Spleen (tissue), 7 donors: ENCODE measurements around the gene HDGFL3.

ENCODE experiments used
- CTCF ChIP-seq, 11 experiments: fragments of 200-600 bp in 7 of 11; fragments of 450-650 bp in 4 of 11; sonication (generic) in 4 of 11; IDR thresholded peaks in 8 of 11; conservative IDR thresholded peaks in 3 of 11; 1 replicate in 7 of 11; 2 replicates in 4 of 11; pipeline versions ENCODE4 v1.4.0 to v1.8.0; 2016 to 2021; ENCODE audit warnings: antibody characterized with exemption in 11 of 11, inconsistent platforms in 4 of 11, mild to moderate bottlenecking in 1 of 11
- POLR2A ChIP-seq, 3 donors: fragments of 450-650 bp; IDR thresholded peaks; one replicate each; pipeline ENCODE4 v1.5.1; 2017; ENCODE audit warnings: antibody characterized with exemption in 3 of 3, mild to moderate bottlenecking in 1 of 3
- POLR2AphosphoS5 ChIP-seq, 3 donors: sonication (generic); formaldehyde crosslinking; IDR thresholded peaks; one replicate each; pipeline ENCODE4 v1.5.1; 2017; ENCODE audit warnings: antibody characterized with exemption in 3 of 3
- donor health status: DM: no; HTN: no; CAD: no; lungs with moderate emphysema.
- donor health status: DM: no; HTN: no; CAD: no.
- donor health status: DM: no; HTN: no; CAD: no.

DNA sequence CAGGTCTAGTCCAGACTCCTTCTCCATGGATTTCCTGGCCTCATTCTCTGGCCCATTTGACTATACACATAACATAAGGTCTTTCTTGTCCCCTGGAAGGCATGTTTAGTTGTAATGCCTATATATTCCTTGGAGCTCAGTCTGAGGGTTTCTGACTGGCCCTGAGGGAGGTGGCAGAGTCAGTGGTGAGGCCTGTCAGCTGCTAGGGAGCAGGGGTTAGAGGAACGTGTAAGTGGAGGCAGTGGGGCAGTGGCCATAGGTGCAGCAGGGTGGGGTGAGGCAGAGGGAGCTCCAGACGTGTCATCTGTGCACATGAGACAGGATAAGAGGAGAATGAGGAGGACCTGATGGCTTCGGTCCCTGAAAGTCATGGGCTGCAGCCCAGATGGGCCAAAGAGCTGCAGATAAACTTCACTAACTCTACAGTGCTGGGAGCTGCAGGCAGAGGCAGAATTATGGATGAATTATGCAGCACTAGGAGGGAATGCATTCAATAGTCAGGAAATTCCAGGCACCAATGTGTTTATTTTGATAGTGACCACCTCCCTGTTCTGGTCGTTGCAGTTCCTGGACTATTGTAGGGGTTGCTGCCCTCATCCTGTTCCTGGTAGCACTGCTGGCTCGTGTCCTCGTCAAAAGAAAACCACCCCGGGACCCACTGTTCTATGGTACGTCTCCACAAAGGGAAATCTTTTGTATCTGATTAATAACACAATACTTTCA, 95.2 kb downstream of the HDGFL3 start:
- TF ChIP-seq POLR2A (IDR thresholded peaks at IDR 0.05) (no peak), CTCF (IDR thresholded peaks at IDR 0.05 in 8 of 11, conservative IDR thresholded peaks at IDR 0.05 in 3 of 11) (no peak), POLR2AphosphoS5 (IDR thresholded peaks at IDR 0.05) (peak in 1 of 3 donors; percentile 31)
